ENCODE data around the gene PSAPL1. TPM values are rescaled to one million over a fixed set of nuclear protein-coding genes. Genes with fewer than 3 reads are reported as not detected.

Gene PSAPL1
- total RNA-seq, 1 experiment from 2014 or later: not detected

DNA sequence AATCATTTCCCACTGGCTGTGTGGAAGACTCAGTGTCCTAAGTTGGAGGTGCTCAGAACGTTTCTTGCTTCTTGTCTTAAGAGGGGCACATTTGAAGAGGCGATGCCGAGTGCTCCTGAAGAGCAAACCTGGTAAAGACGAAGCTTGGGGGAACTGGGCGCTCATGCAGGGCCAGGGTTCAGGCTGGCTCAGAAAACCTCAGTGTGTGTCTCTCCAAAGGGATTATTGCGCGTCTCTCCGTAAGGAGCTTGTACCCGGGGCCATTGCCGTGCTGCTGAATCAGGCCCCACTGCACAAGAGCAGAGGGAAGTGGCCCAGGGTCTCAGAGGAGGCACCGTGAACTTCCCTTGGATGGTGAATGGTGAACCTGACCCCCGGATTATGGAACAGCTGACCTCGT lies 44.4 kb downstream of the PSAPL1 start:
- H3K27me3 ChIP-seq (ENCODE audit: control insufficient read depth, insufficient read depth, low read length): no peaks in the 10 kb centered on the region
- POLR2A ChIA-PET: no interaction called here
- H3K4me1 ChIP-seq (ENCODE audit: control insufficient read depth, insufficient read depth, low read length): no peaks in the 10 kb centered on the region
- ATAC-seq (no peak), DNase-seq (ENCODE audit: low read depth, low spot score) (no peak)
- in situ Hi-C loops (cut with HindIII; ENCODE audit: low pct_unique_long_range_greater_than_20kb, low sequenced_read_pairs): no loop called here
- intact Hi-C loops (cut with micrococcal nuclease; ENCODE audit: unreplicated experiment): no loop called here
- no peak overlapping the region for H3K27ac ChIP-seq (ENCODE audit: low read length)
- H3K36me3 ChIP-seq (ENCODE audit: control insufficient read depth, insufficient read depth, low read length): no peaks in the 10 kb centered on the region
- CTCF ChIA-PET: interaction anchor here (0.6 kb wide), 1 partner anchor 238 kb away, joined by 5 read pairs; no protein-coding TSS in a partner anchor
- H3K4me3 ChIP-seq (ENCODE audit: low read depth in 2 of 2, low read length in 2 of 2): no peak overlapping the region
- no peak for TF ChIP-seq SIN3A (IDR thresholded peaks at IDR 0.05; ENCODE audit: borderline replicate concordance, insufficient read depth, low read depth, low read length)
- TF ChIP-seq, protein P1, sequence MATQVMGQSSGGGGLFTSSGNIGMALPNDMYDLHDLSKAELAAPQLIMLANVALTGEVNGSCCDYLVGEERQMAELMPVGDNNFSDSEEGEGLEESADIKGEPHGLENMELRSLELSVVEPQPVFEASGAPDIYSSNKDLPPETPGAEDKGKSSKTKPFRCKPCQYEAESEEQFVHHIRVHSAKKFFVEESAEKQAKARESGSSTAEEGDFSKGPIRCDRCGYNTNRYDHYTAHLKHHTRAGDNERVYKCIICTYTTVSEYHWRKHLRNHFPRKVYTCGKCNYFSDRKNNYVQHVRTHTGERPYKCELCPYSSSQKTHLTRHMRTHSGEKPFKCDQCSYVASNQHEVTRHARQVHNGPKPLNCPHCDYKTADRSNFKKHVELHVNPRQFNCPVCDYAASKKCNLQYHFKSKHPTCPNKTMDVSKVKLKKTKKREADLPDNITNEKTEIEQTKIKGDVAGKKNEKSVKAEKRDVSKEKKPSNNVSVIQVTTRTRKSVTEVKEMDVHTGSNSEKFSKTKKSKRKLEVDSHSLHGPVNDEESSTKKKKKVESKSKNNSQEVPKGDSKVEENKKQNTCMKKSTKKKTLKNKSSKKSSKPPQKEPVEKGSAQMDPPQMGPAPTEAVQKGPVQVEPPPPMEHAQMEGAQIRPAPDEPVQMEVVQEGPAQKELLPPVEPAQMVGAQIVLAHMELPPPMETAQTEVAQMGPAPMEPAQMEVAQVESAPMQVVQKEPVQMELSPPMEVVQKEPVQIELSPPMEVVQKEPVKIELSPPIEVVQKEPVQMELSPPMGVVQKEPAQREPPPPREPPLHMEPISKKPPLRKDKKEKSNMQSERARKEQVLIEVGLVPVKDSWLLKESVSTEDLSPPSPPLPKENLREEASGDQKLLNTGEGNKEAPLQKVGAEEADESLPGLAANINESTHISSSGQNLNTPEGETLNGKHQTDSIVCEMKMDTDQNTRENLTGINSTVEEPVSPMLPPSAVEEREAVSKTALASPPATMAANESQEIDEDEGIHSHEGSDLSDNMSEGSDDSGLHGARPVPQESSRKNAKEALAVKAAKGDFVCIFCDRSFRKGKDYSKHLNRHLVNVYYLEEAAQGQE (IDR thresholded peaks at IDR 0.05; ENCODE audit: insufficient read depth in 1 of 2, low read depth in 2 of 2, low read length in 1 of 2): no peak
- TF ChIP-seq, protein P2, sequence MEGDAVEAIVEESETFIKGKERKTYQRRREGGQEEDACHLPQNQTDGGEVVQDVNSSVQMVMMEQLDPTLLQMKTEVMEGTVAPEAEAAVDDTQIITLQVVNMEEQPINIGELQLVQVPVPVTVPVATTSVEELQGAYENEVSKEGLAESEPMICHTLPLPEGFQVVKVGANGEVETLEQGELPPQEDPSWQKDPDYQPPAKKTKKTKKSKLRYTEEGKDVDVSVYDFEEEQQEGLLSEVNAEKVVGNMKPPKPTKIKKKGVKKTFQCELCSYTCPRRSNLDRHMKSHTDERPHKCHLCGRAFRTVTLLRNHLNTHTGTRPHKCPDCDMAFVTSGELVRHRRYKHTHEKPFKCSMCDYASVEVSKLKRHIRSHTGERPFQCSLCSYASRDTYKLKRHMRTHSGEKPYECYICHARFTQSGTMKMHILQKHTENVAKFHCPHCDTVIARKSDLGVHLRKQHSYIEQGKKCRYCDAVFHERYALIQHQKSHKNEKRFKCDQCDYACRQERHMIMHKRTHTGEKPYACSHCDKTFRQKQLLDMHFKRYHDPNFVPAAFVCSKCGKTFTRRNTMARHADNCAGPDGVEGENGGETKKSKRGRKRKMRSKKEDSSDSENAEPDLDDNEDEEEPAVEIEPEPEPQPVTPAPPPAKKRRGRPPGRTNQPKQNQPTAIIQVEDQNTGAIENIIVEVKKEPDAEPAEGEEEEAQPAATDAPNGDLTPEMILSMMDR (IDR thresholded peaks at IDR 0.05): no peak
- no peak for TF ChIP-seq TCF7L2 (IDR thresholded peaks at IDR 0.05; ENCODE audit: low read depth, low read length)
- TF ChIP-seq POLR2AphosphoS5 (IDR thresholded peaks at IDR 0.05; ENCODE audit: low read depth, low read length): no peak
- no TSS peak for BruUV-seq (replicated peaks)
- H3K9me3 ChIP-seq (ENCODE audit: control insufficient read depth, insufficient read depth, low read depth, low read length): no peaks in the 10 kb centered on the region

DNA sequence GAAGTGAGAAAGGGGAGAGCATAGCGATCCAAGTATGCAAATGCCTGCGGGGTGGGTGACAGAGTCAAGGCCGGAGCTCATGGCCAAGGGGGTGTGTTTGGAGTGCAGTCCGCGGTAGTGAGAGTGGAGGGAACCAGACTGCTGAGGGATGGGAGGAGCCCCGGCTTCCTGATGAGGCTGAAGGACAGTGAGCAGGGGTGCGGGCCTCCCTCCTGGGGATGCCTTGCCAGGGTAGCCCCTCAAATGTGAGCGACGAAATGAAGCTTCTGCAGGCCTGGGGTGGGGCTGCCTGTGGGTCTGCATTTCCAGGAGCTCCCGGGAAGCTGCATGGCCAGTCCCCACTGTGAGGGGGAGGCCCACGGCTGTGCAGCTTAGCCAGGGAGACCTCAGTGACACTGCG lies 45.0 kb downstream of the PSAPL1 start:
- H3K9me3 ChIP-seq (ENCODE audit: control insufficient read depth, insufficient read depth, low read depth, low read length): no peaks in the 10 kb centered on the region
- ChIA-PET POLR2A (no interaction called here), CTCF (interaction anchor here (0.6 kb wide), 1 partner anchor 238 kb away, joined by 5 read pairs; no protein-coding TSS in a partner anchor)
- TF ChIP-seq POLR2AphosphoS5 (IDR thresholded peaks at IDR 0.05; ENCODE audit: low read depth, low read length) (no peak), SIN3A (IDR thresholded peaks at IDR 0.05; ENCODE audit: borderline replicate concordance, insufficient read depth, low read depth, low read length) (no peak), TCF7L2 (IDR thresholded peaks at IDR 0.05; ENCODE audit: low read depth, low read length) (no peak)
- TF ChIP-seq, protein P1 (IDR thresholded peaks at IDR 0.05; ENCODE audit: insufficient read depth in 1 of 2, low read depth in 2 of 2, low read length in 1 of 2): no peak
- TF ChIP-seq, protein P2 (IDR thresholded peaks at IDR 0.05): no peak
- DNase-seq (ENCODE audit: low read depth, low spot score) (no peak), ATAC-seq (no peak)
- H3K27me3 ChIP-seq (ENCODE audit: control insufficient read depth, insufficient read depth, low read length): no peaks in the 10 kb centered on the region
- in situ Hi-C loops (cut with HindIII; ENCODE audit: low pct_unique_long_range_greater_than_20kb, low sequenced_read_pairs) (no loop called here), intact Hi-C loops (cut with micrococcal nuclease; ENCODE audit: unreplicated experiment) (no loop called here)
- no peaks in the 10 kb centered on the region for H3K36me3 ChIP-seq (ENCODE audit: control insufficient read depth, insufficient read depth, low read length)
- H3K4me1 ChIP-seq (ENCODE audit: control insufficient read depth, insufficient read depth, low read length): no peaks in the 10 kb centered on the region
- no peak overlapping the region for H3K4me3 ChIP-seq (ENCODE audit: low read depth in 2 of 2, low read length in 2 of 2)
- no peak overlapping the region for H3K27ac ChIP-seq (ENCODE audit: low read length)
- BruUV-seq (replicated peaks): no TSS peak
